ENCODE results near the gene RBFOX1.

RBFOX1 gene

DNA sequence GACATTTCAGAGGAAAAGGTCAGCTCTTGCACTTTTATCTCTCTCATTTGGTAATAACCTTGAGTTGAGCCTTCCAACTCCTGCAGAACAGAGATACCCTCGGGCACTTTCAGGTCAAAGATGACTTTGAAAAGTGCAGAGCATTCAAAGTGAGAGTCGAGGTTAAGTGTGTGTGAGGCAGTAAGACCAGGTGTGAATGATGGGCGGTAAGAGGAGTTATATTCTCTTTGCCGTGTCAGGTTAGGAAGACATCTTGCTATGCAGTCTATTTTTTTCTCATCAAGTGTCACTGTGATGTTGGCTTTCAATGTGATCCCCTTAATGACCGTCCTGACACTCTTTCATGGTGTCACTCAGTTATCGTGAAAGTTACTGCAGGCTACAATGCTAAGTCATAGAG is 248.5 kb downstream of the RBFOX1 start:
- Histone ChIP-seq H3K79me2 (ENCODE audit: insufficient read depth, low read length) (no peaks in the 10 kb centered on the region), H3K4me1 (ENCODE audit: insufficient read depth, low read length, severe bottlenecking) (no peaks in the 10 kb centered on the region)
- TF ChIP-seq EZH2 (IDR thresholded peaks at IDR 0.05; ENCODE audit: borderline replicate concordance, low read length) (no peak), CTCF (IDR thresholded peaks at IDR 0.05; ENCODE audit: low read length) (no peak)

GRCh38 chr16:7583396-7583795 is 250.8 kb downstream of the RBFOX1 start:
- TF ChIP-seq EZH2 (IDR thresholded peaks at IDR 0.05; ENCODE audit: borderline replicate concordance, low read length) (no peak), CTCF (IDR thresholded peaks at IDR 0.05; ENCODE audit: low read length) (no peak)
- H3K4me2 ChIP-seq (ENCODE audit: low read length), result no peak overlapping the region
- H3K27ac ChIP-seq (ENCODE audit: low read depth, low read length, poor library complexity, severe bottlenecking), result no peak overlapping the region
- no peaks in the 10 kb centered on the region for H3K36me3 ChIP-seq (ENCODE audit: insufficient read depth, low read length)
- H4K20me1 ChIP-seq (ENCODE audit: insufficient read depth, low read length), result no peaks in the 10 kb centered on the region
- no peak overlapping the region for H3K9ac ChIP-seq (ENCODE audit: low read length)
- no peak overlapping the region for H2AFZ ChIP-seq (ENCODE audit: low read length)
- no peaks in the 10 kb centered on the region for H3K9me3 ChIP-seq (ENCODE audit: low read length)
- H3K9me2 ChIP-seq (ENCODE audit: low read depth, low read length), result no peaks in the 10 kb centered on the region
- no peaks in the 10 kb centered on the region for H3K27me3 ChIP-seq (ENCODE audit: insufficient read depth, low read length)
- H3F3A ChIP-seq (ENCODE audit: insufficient read depth, low read length), result no peaks in the 10 kb centered on the region
- no peaks in the 10 kb centered on the region for H3K4me1 ChIP-seq (ENCODE audit: insufficient read depth, low read length, severe bottlenecking)
- H3K79me2 ChIP-seq (ENCODE audit: insufficient read depth, low read length), result no peaks in the 10 kb centered on the region
- H3K4me3 ChIP-seq (ENCODE audit: low read depth, low read length, poor library complexity, severe bottlenecking), result no peak overlapping the region

More for the DNA sequence above, 248.5 kb downstream of the RBFOX1 start:
- Histone ChIP-seq H3K4me3 (ENCODE audit: low read depth, low read length, poor library complexity, severe bottlenecking) (no peak overlapping the region), H4K20me1 (ENCODE audit: insufficient read depth, low read length) (no peaks in the 10 kb centered on the region), H3K4me2 (ENCODE audit: low read length) (no peak overlapping the region), H3K27me3 (ENCODE audit: insufficient read depth, low read length) (no peaks in the 10 kb centered on the region; the same call in 1 of the 2 replicates), H3K9me2 (ENCODE audit: low read depth, low read length) (no peaks in the 10 kb centered on the region), H3K27ac (ENCODE audit: low read depth, low read length, poor library complexity, severe bottlenecking) (no peak overlapping the region), H3K36me3 (ENCODE audit: insufficient read depth, low read length) (no peaks in the 10 kb centered on the region), H3F3A (ENCODE audit: insufficient read depth, low read length) (no peaks in the 10 kb centered on the region), H3K9ac (ENCODE audit: low read length) (no peak overlapping the region), H3K9me3 (ENCODE audit: low read length) (no peaks in the 10 kb centered on the region), H2AFZ (ENCODE audit: low read length) (no peak overlapping the region)

- Histone ChIP-seq H3K9me2 (ENCODE audit: low read depth, low read length) (no peaks in the 10 kb centered on the region), H3K79me2 (ENCODE audit: insufficient read depth, low read length) (no peaks in the 10 kb centered on the region), H3K4me1 (ENCODE audit: insufficient read depth, low read length, severe bottlenecking) (no peaks in the 10 kb centered on the region)
These were observed 251.9 kb downstream of the RBFOX1 start for GRCh38 chr16:7584561-7584960.

More at GRCh38 chr16:7584561-7584960, 251.9 kb downstream of the RBFOX1 start:
- Histone ChIP-seq H2AFZ (ENCODE audit: low read length) (no peak overlapping the region), H3K9ac (ENCODE audit: low read length) (no peak overlapping the region), H3K4me2 (ENCODE audit: low read length) (no peak overlapping the region), H4K20me1 (ENCODE audit: insufficient read depth, low read length) (no peaks in the 10 kb centered on the region), H3F3A (ENCODE audit: insufficient read depth, low read length) (no peaks in the 10 kb centered on the region), H3K27ac (ENCODE audit: low read depth, low read length, poor library complexity, severe bottlenecking) (no peak overlapping the region), H3K27me3 (ENCODE audit: insufficient read depth, low read length) (no peaks in the 10 kb centered on the region), H3K36me3 (ENCODE audit: insufficient read depth, low read length) (no peaks in the 10 kb centered on the region), H3K9me3 (ENCODE audit: low read length) (no peaks in the 10 kb centered on the region), H3K4me3 (ENCODE audit: low read depth, low read length, poor library complexity, severe bottlenecking) (no peak overlapping the region)
- TF ChIP-seq EZH2 (IDR thresholded peaks at IDR 0.05; ENCODE audit: borderline replicate concordance, low read length) (no peak), CTCF (IDR thresholded peaks at IDR 0.05; ENCODE audit: low read length) (no peak)

Measured in OCI-LY1 (cell line).